ENCODE data around the gene DOCK11.
"Not testable (repeated sequence)": the region's sequence is repeated elsewhere in the genome, so short reads cannot be mapped to it uniquely, and the experiment has no call there.

DOCK11 gene

DNA sequence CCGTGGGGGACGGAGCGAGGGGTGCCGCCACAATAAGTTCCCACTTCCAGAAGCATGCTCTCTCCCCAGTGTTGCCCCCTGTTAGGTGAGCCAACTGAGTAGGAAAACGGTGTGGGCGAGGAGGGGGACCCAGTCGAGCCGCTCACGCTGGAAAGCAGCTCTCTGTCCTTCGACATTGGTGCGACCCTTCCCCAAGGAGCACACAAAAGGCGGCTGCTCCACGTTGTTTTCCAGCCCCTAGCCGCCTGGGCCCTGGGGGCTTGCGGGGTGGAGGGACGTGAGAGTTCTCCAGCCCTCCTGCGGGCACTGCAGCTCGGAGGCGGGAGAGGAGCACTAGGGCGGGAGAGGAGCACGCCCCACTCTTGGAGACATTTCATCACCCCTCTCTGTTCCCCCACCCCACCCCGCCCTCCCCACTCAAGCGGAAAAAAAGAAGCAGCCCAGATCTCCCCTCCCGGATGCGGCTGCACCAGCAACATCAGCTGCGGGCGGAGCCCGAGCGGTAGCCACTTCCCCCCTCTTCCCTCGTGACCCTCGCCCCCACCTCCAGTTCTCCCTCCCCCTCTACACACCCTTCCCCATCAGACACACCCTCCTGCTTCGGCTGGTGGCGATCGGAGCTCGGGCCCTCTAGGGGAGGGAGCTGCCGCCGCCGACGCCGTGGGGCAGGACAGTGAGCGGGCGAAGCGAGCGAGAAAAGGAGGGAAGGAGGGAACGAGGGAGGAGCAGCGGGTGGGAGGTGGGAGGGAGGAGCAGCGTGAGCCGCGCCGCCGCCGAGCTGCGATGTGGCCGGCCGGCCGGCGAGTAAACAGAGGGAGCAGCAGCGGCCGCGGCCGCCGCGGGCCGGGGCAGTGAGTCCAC lies at the start of gene DOCK11:
Gene DOCK11 (plus strand): TSS at position 755 of the 861 bp plus-strand sequence. CDS start 157 bp downstream, outside the sequence.
- peak; percentile 86 for DNase-seq

DNA sequence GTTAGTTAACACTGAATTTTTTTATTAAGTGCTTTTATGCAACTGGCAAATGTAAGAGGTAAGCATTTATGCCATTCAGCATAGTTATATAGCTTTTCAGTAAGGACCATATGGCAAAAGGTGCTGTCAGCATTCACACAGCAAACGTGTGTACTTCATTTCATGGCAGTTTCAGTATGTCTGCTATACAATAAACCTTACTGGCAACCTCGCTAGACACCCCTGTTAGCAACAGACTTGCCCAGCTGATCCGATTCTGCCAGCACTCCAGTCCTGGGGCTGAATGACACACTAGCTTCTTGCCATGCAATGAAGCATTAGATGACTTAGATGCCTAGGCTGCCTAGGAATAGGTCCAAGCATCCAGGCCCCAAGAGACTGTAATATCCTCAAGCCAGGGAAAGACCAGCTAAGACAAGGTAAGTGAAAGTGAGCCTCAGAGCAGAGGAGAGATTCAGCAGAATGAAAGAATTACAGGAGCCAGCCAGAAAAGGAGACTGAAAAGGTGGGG lies 47.3 kb upstream of the DOCK11 start:
- no peak for DNase-seq

DNA sequence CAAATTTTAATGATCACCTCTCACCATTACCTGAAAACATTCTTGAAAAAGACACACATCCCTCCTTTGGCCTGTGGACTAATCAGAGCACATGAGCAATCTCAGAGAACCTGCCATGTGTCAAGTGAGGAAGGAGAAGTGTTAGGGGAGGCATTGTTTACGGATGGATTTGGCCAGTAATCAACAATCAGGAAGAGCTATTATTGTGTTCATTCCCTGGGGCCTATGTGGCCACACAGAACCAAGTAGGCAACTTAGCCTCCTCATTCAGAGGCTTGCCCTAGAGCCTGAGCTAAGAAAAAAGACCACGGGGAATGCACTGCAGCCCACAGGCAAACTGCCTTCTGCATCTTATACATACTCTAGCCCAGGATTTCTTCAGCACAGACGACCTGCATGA lies 40.6 kb upstream of the DOCK11 start:
- DNase-seq, result no peak

GRCh38 chrX:118459494-118459893 lies 36.1 kb upstream of the DOCK11 start:
- peak; percentile 44 for DNase-seq

- no peak for DNase-seq
Observed at GRCh38 chrX:118464501-118464900, 31.1 kb upstream of the DOCK11 start.

GRCh38 chrX:118468122-118468521 lies 27.5 kb upstream of the DOCK11 start:
- no peak for DNase-seq

DNA sequence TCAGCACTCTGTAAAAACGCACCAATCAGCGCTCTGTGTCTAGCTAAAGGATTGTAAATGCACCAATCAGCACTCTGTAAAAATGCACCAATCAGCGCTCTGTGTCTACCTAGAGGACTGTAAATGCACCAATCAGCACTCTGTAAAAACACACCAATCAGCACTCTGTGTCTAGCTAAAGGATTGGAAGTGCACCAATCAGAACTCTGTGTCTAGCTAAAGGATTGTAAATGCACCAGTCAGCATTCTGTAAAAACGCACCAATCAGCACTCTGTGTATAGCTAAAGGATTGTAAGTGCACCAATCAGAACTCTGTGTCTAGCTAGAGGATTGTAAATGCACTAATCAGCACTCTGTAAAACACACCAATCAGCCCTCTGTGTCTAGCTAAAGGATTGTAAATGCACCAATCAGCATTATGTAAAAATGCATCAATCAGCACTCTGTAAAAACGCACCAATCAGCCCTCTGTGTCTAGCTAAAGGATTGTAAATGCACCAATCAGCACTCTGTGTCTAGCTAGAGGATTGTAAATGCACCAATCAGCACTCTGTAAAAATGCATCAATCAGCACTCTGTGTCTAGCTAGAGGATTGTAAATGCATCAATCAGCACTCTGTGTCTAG lies 24.8 kb upstream of the DOCK11 start:
- not testable (repeated sequence) for DNase-seq

DNA sequence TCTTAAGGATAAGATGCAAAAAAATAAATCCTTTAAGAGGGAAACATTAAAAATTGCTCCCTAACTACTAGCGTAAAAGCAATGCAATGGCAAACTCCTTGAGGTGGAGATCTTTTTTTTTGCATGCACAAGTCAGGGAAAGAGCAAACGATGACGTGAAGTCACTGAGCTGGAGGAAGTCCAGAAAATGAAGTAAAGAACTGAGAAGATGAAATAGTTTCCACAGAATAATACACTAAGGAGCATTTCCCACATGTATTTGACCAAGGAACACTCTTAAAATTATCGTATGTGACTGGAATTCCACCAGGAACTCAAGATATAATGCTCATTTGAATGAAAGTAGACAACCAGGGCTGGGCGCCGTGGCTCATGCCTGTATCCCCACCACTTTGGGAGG lies 21.0 kb upstream of the DOCK11 start:
- no peak for DNase-seq

GRCh38 chrX:118475903-118476302 lies 19.7 kb upstream of the DOCK11 start:
- DNase-seq, result no peak

DNA sequence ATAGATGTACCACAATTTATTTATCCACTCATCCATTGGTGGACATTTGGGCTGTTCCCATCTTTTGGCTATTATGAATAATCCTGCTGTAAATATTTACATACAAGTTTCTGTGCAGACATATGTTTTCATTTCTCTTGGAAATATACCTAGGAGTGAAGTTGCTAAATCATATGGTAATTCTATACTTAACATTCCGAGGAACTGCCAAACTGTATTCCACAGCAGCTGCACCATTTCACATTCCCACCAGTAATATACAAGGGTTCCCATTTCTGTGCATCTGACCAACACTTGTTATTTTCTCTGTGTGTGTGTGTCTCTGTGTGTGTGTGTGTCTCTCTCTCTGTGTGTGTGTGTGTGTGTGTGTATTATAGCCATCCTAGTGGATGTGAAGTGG lies 15.4 kb upstream of the DOCK11 start:
- DNase-seq, result no peak

DNA sequence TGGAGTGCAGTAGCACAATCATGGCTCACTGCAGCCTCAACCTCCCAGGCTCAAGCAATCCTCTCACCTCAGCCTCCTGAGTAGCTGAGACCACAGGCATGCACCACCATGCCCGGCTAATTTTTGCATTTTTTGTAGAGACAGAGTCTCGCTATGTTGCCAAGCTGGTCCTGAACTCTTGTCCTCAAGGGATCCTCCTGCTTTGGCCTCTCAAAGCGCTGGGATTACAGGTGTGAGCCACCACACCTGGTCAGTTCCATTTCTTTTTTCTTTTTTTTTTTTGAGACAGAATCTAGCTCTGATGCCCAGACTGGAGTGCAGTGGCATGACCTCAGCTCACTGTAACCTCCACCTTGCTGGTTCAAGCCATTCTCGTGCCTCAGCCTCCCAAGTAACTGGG lies 13.2 kb upstream of the DOCK11 start:
- DNase-seq, result not testable (repeated sequence)

GRCh38 chrX:118484216-118484903 lies 11.3 kb upstream of the DOCK11 start:
- no peak for DNase-seq

DNA sequence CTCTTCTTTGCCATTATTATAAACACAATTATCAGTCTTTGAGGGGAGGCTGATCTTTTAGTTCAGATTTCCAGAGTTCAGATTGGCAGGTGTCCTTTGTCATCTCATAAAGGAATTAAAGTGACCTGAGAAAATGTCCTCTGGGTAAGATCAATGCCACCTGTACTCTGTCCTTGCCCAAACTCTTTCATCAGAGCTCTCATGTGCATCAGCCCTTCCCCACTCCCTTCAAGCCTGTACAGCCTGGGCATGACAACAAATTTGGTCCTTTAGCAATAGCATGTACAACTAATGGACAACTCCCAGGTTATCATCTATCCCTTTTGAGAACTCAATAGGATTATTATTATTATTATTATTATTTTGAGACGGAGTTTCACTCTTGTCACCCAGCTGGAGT lies 8.9 kb upstream of the DOCK11 start:
- not testable (repeated sequence) for DNase-seq

GRCh38 chrX:118493016-118493415 lies 2.6 kb upstream of the DOCK11 start:
- peak; percentile 11 for DNase-seq

DNA sequence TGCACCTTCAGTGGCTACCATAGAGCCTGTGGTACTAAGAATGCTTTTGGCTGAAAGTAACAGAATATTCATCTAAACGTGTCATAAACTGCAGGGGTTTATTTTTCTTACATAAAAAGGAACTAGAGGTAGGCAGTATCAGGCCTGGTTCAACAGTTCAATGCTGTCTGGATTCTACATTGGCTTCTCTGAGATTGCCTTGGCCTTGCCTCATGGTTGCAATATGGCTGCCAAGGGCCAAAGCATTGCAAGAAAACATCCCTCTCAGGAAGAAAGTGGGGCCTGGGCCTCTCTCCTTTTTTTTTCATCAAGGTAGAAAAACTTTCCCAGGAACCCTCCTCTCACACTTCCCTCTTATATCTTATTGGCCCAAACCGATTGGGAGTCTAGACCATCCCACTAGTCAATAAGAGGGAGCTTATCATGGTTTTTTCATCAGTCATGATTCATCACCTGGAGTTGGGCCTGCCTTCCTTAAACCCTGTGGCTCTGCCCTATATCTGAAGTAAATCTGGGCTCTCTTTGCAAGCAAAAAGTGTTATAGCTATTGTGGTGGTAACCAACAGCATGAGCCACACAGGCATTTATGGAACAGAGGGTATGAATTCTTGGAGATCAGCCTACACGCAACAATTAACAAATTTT lies 1.8 kb upstream of the DOCK11 start:
- no peak for DNase-seq

GRCh38 chrX:118495958-118496762 lies 545 bp downstream of the DOCK11 start:
- DNase-seq, result peak; percentile 25

DNA sequence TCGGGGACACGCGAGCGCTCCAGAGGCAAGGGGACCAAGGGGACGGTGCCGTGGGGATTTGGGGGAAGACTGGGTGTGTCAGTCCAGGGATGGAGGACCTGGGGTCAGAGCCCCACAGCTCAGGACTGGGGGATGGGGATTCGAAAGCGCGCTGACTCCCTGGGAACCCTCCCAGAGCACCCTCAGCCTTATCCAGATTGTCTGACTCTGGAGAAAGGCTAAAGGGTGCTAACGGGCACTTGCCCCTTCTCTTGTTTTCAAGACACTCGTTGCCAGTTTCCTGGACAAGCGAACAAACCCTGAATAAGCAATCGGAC lies 1.1 kb downstream of the DOCK11 start:
- DNase-seq, result peak; percentile 6

DNA sequence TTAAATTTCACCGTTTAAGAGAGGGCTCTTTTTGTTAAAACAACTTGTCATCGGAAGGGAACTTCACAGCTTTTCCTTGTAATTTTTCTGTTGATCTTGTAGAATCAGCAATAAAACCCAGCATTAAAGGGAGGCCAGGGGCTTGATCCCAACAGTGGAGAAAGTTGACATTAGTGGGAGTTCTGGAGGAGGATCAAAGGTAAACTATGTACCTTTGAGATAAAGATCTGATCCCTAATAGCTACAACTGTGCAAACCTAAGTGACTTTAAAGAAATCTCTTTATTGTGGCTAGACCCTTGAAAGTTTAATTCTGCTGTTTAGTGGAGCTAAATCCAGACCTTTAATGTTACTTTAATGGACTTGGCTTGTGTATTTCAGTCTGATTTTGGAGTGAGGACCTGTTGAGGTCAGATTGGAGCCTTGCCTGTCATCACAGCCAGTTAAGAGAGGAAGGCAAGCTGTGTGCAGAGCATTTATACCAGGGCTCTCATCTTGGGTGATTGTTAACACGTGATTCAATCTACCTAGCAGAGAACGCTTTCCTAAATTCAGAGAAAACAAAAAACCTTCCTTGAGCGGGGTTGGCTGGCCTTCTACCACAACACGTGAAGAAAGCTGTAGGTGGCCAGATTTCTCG lies 1.7 kb downstream of the DOCK11 start:
- no peak for DNase-seq

GRCh38 chrX:118498351-118498750 lies 2.7 kb downstream of the DOCK11 start:
- no peak for DNase-seq

DNA sequence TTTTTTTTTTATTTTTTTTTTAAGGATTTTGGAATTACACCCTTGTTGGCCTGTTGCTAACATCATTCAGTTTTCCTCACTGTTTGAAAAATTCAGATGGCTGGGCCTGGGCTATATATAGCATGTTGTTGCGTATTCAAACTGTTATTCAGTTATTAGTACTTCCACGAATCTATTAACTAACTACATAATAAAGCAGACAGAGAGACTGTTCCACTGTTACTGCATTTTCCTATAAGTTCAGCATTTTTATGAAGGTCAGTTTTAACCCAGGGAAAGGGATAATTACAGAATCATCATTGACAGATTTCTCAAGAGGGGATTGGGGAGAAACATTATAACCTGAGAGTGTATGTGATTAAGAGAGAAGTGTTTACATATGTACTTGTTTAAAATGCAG lies 3.1 kb downstream of the DOCK11 start:
- DNase-seq, result no peak

DNA sequence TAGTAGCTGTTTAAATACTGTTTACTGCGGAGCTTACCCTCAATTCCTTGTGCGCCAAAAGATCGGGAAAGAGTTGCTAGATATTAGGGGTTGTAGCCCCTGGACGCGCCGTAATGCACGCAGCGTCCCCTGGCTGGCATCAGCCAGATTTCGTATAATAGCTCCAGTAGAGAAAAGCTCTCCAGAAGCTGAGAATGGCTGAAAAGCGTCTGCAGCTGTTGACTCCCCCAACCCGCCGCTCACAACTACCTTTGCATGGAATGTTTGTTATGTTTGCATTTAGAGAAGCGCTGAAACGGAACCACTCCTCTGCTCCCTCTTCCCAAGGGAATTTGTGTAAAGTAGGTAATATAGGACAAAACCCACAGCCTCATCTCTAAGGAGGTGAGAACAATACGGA lies 3.7 kb downstream of the DOCK11 start:
- DNase-seq, result no peak
